Fibroblast of lung (primary cell): ENCODE results near the gene BZW1. TPM values are rescaled to one million over a fixed set of nuclear protein-coding genes. Genes with fewer than 3 reads are reported as not detected.

Source experiments
- DNase-seq, 2 donors: peaks; one replicate each; pipeline versions ENCODE4 v3.0.0 to v3.0.0-alpha.2; 2010; ENCODE audit warnings: low read depth in 2 of 2
- H2AFZ ChIP-seq: 2 replicates; pipeline ENCODE4 v1.5.1; 2012; ENCODE audit warnings: low read length, control low read depth, inconsistent platforms
- H3K27ac ChIP-seq: 2 replicates; pipeline ENCODE4 v1.5.1; 2011; ENCODE audit warnings: low read length, control low read depth; ENCODE audit not compliant: insufficient read depth
- H3K27me3 ChIP-seq: 2 replicates; pipeline ENCODE4 v1.5.1; 2011; ENCODE audit warnings: mild to moderate bottlenecking, low read length; ENCODE audit not compliant: control insufficient read depth, insufficient read depth
- H3K36me3 ChIP-seq: 2 replicates; pipeline ENCODE4 v1.5.1; 2011; ENCODE audit warnings: low read length; ENCODE audit not compliant: control insufficient read depth, insufficient read depth
- H3K4me1 ChIP-seq: 2 replicates; pipeline ENCODE4 v1.5.1; 2011; ENCODE audit warnings: low read length; ENCODE audit not compliant: control insufficient read depth, insufficient read depth; ENCODE audit errors: extremely low read depth
- H3K4me2 ChIP-seq: 2 replicates; pipeline ENCODE4 v1.5.1; 2011; ENCODE audit warnings: low read length, control low read depth; ENCODE audit not compliant: insufficient read depth; ENCODE audit errors: extremely low read depth
- H3K4me3 ChIP-seq, 4 experiments: fragments of 200-600 bp in 1 of 4; sonication (generic) in 1 of 4; replicated peaks in 1 of 4; 2 replicates each; pipeline ENCODE4 v1.5.1; 2011 to 2016; ENCODE audit warnings: low read length in 4 of 4, low read depth in 3 of 4, mild to moderate bottlenecking in 3 of 4, control low read depth in 2 of 4, inconsistent platforms in 1 of 4, mixed read lengths in 1 of 4; ENCODE audit not compliant: insufficient read depth in 1 of 4; ENCODE audit errors: control extremely low read depth in 1 of 4
- H3K79me2 ChIP-seq: 2 replicates; pipeline ENCODE4 v1.5.1; 2012; ENCODE audit warnings: mild to moderate bottlenecking, low read length, inconsistent platforms; ENCODE audit not compliant: control insufficient read depth, insufficient read depth
- H3K9ac ChIP-seq: 2 replicates; pipeline ENCODE4 v1.5.1; 2011; ENCODE audit warnings: mild to moderate bottlenecking, low read length, control low read depth; ENCODE audit not compliant: insufficient read depth
- H3K9me3 ChIP-seq: 2 replicates; pipeline ENCODE4 v1.5.1; 2012; ENCODE audit warnings: low read depth, low read length; ENCODE audit not compliant: control insufficient read depth, insufficient read depth
- H4K20me1 ChIP-seq: 2 replicates; pipeline ENCODE4 v1.5.1; 2011; ENCODE audit warnings: low read length; ENCODE audit not compliant: control insufficient read depth, insufficient read depth; ENCODE audit errors: extremely low read depth
- EZH2 ChIP-seq: IDR thresholded peaks from 2 replicates; pipeline ENCODE4 v1.5.1; 2012; ENCODE audit warnings: low read length, control low read depth, mild to moderate bottlenecking; ENCODE audit errors: missing control alignments
- polyA plus RNA-seq, 2 donors: library from polyadenylated mRNA; depleted of rRNA in 1 of 2; stranded (reverse) in 1 of 2; unstranded in 1 of 2; fragments of >200 nt; gene quantifications; 2 replicates each; pipeline ENCODE4 v1.2.1, GENCODE V29; 2011 to 2012; ENCODE audit warnings: missing spikeins in 1 of 2
- total RNA-seq: library from RNA; depleted of rRNA; stranded (reverse); fragments of >200 nt; gene quantifications from 2 replicates; pipeline ENCODE4 v1.2.1, GENCODE V29; 2014
- TF ChIP-seq, protein P1 (sequence below), 2 donors: IDR thresholded peaks in 1 of 2; conservative IDR thresholded peaks in 1 of 2; 1 replicate in 1 of 2; 2 replicates in 1 of 2; pipeline ENCODE4 v1.5.1; 2011 to 2012; ENCODE audit warnings: low read length in 2 of 2, control low read depth in 1 of 2, inconsistent platforms in 1 of 2, low read depth in 1 of 2, mild to moderate bottlenecking in 1 of 2

BZW1 gene
- total and polyA plus RNA-seq, 2 donors (not counting 1 experiment from before 2014, with no cell fraction given): 325 to 425 TPM

DNA sequence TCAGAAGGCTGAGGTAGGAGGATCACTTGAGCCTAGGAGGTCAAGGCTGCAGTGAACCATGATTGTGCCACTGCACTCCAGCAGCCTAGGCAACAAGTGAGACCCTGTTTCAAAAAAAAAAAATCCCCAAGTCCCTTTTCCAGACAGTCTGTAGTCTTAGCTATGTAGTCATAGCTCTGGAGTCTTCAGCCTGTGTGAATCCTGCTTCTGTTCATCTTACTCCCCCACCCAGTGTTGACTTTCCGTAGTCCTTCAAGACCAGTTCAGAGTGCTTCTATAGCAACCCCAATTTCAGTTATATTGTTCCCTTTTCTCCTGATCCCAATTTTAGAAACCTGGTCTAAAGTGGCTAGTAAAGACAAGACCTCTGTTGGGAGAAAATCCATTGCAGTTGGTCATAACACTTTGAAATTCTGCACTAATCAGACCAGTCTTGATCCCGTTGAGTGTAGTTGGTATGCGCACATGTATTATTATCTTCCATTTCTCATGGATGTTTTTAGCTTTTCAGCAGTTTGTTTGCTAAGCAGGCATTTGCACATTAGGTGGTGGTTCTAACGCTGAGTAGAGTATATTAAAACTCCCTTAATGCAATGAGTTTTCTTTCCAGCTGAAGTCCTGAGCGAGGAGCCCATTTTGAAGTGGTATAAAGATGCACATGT lies 9.0 kb downstream of the BZW1 start:
- Histone ChIP-seq H4K20me1 (no peaks in the 10 kb centered on the region), H3K36me3 (peaks cover 14% of the 10 kb centered on the region), H3K9ac (no peak overlapping the region), H3K4me3 (no peak overlapping the region), H3K9me3 (no peaks in the 10 kb centered on the region), H3K79me2 (peaks cover 19% of the 10 kb centered on the region), H2AFZ (no peak overlapping the region), H3K4me1 (no peaks in the 10 kb centered on the region), H3K27ac (no peak overlapping the region), H3K4me2 (no peak overlapping the region), H3K27me3 (no peaks in the 10 kb centered on the region)
- no peak for TF ChIP-seq EZH2
- TF ChIP-seq, protein P1, sequence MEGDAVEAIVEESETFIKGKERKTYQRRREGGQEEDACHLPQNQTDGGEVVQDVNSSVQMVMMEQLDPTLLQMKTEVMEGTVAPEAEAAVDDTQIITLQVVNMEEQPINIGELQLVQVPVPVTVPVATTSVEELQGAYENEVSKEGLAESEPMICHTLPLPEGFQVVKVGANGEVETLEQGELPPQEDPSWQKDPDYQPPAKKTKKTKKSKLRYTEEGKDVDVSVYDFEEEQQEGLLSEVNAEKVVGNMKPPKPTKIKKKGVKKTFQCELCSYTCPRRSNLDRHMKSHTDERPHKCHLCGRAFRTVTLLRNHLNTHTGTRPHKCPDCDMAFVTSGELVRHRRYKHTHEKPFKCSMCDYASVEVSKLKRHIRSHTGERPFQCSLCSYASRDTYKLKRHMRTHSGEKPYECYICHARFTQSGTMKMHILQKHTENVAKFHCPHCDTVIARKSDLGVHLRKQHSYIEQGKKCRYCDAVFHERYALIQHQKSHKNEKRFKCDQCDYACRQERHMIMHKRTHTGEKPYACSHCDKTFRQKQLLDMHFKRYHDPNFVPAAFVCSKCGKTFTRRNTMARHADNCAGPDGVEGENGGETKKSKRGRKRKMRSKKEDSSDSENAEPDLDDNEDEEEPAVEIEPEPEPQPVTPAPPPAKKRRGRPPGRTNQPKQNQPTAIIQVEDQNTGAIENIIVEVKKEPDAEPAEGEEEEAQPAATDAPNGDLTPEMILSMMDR (conservative IDR thresholded peaks at IDR 0.05 in 1 of 2, IDR thresholded peaks at IDR 0.05 in 1 of 2; ENCODE audit: low read depth in 1 of 2, low read length in 2 of 2): no peak
- DNase-seq: no peak

DNA sequence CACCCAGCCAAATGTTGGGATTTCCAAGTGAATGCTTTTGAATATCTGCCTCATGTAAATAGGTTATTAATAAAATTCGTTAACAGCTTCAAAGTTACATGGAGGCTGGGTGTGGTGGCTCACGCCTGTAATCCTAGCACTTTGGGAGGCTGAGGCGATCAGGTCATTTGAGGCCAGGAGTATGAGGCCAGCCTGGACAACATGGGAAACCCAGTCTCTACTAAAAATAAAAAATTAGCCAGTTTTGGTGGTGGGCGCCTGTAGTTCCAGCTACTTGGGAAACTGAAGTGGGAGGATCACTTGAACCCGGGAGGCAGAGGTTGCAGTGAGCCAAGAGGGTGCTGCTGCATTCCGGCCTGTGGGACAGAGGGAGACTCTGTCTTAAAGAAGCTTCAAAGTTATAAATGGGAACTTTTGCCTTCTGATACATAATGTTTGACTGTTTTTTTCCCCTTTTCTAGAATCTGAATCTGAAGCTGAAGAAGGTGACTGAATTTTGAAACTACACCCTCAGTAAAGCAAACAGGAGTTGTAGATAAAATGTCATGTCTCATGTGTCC lies 10.1 kb downstream of the BZW1 start:
- H3K9me3 ChIP-seq: no peaks in the 10 kb centered on the region
- H3K27me3 ChIP-seq: no peaks in the 10 kb centered on the region
- no peak for DNase-seq
- H3K4me2 ChIP-seq: no peak overlapping the region
- H3K4me1 ChIP-seq: no peaks in the 10 kb centered on the region
- peaks cover 14% of the 10 kb centered on the region for H3K36me3 ChIP-seq
- no peak overlapping the region for H3K4me3 ChIP-seq
- no peaks in the 10 kb centered on the region for H4K20me1 ChIP-seq
- no peak overlapping the region for H3K27ac ChIP-seq
- H3K79me2 ChIP-seq: peaks cover 9% of the 10 kb centered on the region
- H2AFZ ChIP-seq: no peak overlapping the region
- TF ChIP-seq, protein P1 (conservative IDR thresholded peaks at IDR 0.05 in 1 of 2, IDR thresholded peaks at IDR 0.05 in 1 of 2; ENCODE audit: low read depth in 1 of 2, low read length in 2 of 2): no peak
- TF ChIP-seq EZH2: no peak
- no peak overlapping the region for H3K9ac ChIP-seq

DNA sequence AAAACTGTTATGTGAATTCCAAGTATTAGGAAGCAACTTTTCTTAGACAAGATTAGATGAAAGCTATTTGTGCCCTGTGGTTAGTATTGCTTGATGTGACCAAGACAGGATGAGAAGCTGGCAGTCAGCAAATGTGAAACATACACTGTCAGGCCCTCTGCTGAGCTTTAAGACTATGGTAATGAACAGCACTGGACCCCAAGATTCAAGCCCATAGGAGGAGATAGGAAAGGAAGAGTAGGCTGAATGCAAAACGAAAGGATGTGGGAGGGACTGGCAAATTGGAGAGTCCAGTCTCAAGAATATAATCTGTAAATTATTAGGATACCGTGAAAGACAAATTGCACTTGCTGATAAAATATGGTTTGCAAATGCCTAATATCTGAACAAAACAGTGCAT lies 16.4 kb downstream of the BZW1 start:
- H3K4me1 ChIP-seq: no peaks in the 10 kb centered on the region
- no peaks in the 10 kb centered on the region for H3K36me3 ChIP-seq
- no peaks in the 10 kb centered on the region for H3K27me3 ChIP-seq
- no peak overlapping the region for H3K4me2 ChIP-seq
- no peak overlapping the region for H2AFZ ChIP-seq
- H3K4me3 ChIP-seq: no peak overlapping the region
- no peaks in the 10 kb centered on the region for H3K79me2 ChIP-seq
- no peaks in the 10 kb centered on the region for H4K20me1 ChIP-seq
- H3K9ac ChIP-seq: no peak overlapping the region
- H3K9me3 ChIP-seq: no peaks in the 10 kb centered on the region
- TF ChIP-seq, protein P1 (conservative IDR thresholded peaks at IDR 0.05 in 1 of 2, IDR thresholded peaks at IDR 0.05 in 1 of 2; ENCODE audit: low read depth in 1 of 2, low read length in 2 of 2): no peak
- TF ChIP-seq EZH2: no peak
- DNase-seq: no peak
- H3K27ac ChIP-seq: no peak overlapping the region
